IMR-90 (cell line): Measurements from ENCODE around the gene ADGRA3. TPM values are rescaled to one million over a fixed set of nuclear protein-coding genes. Genes with fewer than 3 reads are reported as not detected.

Source experiments
- ATAC-seq: fragments of 200-7000 bp; cut with Tn5 transposase; 2 replicates; pipeline ENCODE4 v1.9.1; 2020; ENCODE audit warnings: low read depth, mild to moderate bottlenecking, moderate library complexity
- BruUV-seq: library from RNA; stranded (reverse); fragments of 400-500 nt; replicated peaks from 2 replicates; lab custom pipeline; 2021; lab: Mats Ljungman, UMichigan
- CTCF ChIA-PET: fragments of 300-600 bp; formaldehyde crosslinking; extraction: SDS; loops from one replicate; lab custom pipeline; 2021; ENCODE audit warnings: antibody characterized with exemption; lab: Yijun Ruan, JAX
- POLR2A ChIA-PET: fragments of 300-600 bp; sonication (Branson Sonifier 250); formaldehyde crosslinking; loops from one replicate; lab custom pipeline; 2022; ENCODE audit warnings: antibody characterized with exemption; ENCODE audit not compliant: unreplicated experiment; lab: Charles Lee
- DNase-seq: peaks from one replicate; pipeline ENCODE4 v3.0.0; 2013
- H2AFZ ChIP-seq: replicated peaks from 2 replicates; pipeline ENCODE3; 2013; ENCODE audit warnings: low read length, mild to moderate bottlenecking; ENCODE audit not compliant: poor library complexity
- H2AK5ac ChIP-seq: 2 replicates; pipeline ENCODE4 v1.6.1; 2013; ENCODE audit warnings: low read depth, low read length, inconsistent platforms
- H2AK9ac ChIP-seq: replicated peaks from 2 replicates; pipeline ENCODE3; 2013; ENCODE audit warnings: mild to moderate bottlenecking, low read depth, low read length, moderate library complexity; ENCODE audit not compliant: poor library complexity
- H2BK120ac ChIP-seq: 2 replicates; pipeline ENCODE4 v1.6.1; 2013; ENCODE audit warnings: low read depth, low read length, inconsistent platforms
- H2BK15ac ChIP-seq: 3 replicates; pipeline ENCODE4 v1.6.1; 2013; ENCODE audit warnings: low read depth, low read length, inconsistent platforms
- H2BK20ac ChIP-seq: 2 replicates; pipeline ENCODE4 v1.6.1; 2013; ENCODE audit warnings: low read depth, mild to moderate bottlenecking, inconsistent platforms, low read length, moderate library complexity
- H2BK5ac ChIP-seq: 2 replicates; pipeline ENCODE4 v1.6.1; 2013; ENCODE audit warnings: mild to moderate bottlenecking, low read depth, low read length, inconsistent platforms; ENCODE audit not compliant: poor library complexity, severe bottlenecking
- H3K14ac ChIP-seq: replicated peaks from 2 replicates; pipeline ENCODE4 v1.6.1; 2013; ENCODE audit warnings: low read depth, low read length, inconsistent platforms
- H3K18ac ChIP-seq: 2 replicates; pipeline ENCODE4 v1.6.1; 2013; ENCODE audit warnings: low read depth, low read length, control low read depth
- H3K23ac ChIP-seq: 2 replicates; pipeline ENCODE4 v1.6.1; 2013; ENCODE audit warnings: low read depth, low read length, inconsistent platforms
- H3K27ac ChIP-seq: 2 replicates; pipeline ENCODE4 v1.5.1; 2013; ENCODE audit warnings: mild to moderate bottlenecking, control low read depth, low read length; ENCODE audit not compliant: insufficient read depth
- H3K27me3 ChIP-seq: 2 replicates; pipeline ENCODE4 v1.6.1; 2013; ENCODE audit warnings: low read length; ENCODE audit not compliant: control insufficient read depth, insufficient read depth
- H3K36me3 ChIP-seq: 2 replicates; pipeline ENCODE4 v1.6.1; 2013; ENCODE audit warnings: low read length, mixed read lengths; ENCODE audit not compliant: control insufficient read depth, insufficient read depth
- H3K4ac ChIP-seq: 2 replicates; pipeline ENCODE4 v1.6.1; 2013; ENCODE audit warnings: low read depth, low read length, inconsistent platforms
- H3K4me1 ChIP-seq: 2 replicates; pipeline ENCODE4 v1.6.1; 2013; ENCODE audit warnings: low read length, mixed read lengths; ENCODE audit not compliant: control insufficient read depth, insufficient read depth
- H3K4me2 ChIP-seq: 2 replicates; pipeline ENCODE4 v1.6.1; 2013; ENCODE audit warnings: low read depth, mild to moderate bottlenecking, control low read depth, low read length, moderate library complexity
- H3K4me3 ChIP-seq: 2 replicates; pipeline ENCODE4 v1.5.1; 2013; ENCODE audit warnings: low read depth, mild to moderate bottlenecking, control low read depth, low read length, moderate library complexity; ENCODE audit not compliant: insufficient read depth
- H3K56ac ChIP-seq: 2 replicates; pipeline ENCODE4 v1.6.1; 2013; ENCODE audit warnings: low read length, inconsistent platforms; ENCODE audit not compliant: insufficient read depth; ENCODE audit errors: extremely low read depth
- H3K79me1 ChIP-seq, 2 experiments: 2 replicates each; pipeline ENCODE4 v1.6.1; 2013; ENCODE audit warnings: low read length in 2 of 2, inconsistent platforms in 1 of 2, low read depth in 1 of 2
- H3K9ac ChIP-seq: 2 replicates; pipeline ENCODE4 v1.6.1; 2013; ENCODE audit warnings: low read depth, low read length, control low read depth
- H3K9me1 ChIP-seq: 2 replicates; pipeline ENCODE4 v1.6.1; 2013; ENCODE audit warnings: low read length, inconsistent platforms; ENCODE audit not compliant: insufficient read depth
- H3K9me3 ChIP-seq: 2 replicates; pipeline ENCODE4 v1.6.1; 2013; ENCODE audit warnings: low read length; ENCODE audit not compliant: control insufficient read depth, insufficient read depth
- H4K20me1 ChIP-seq: 2 replicates; pipeline ENCODE4 v1.6.1; 2013; ENCODE audit warnings: low read length, inconsistent platforms; ENCODE audit not compliant: insufficient read depth
- H4K5ac ChIP-seq: 2 replicates; pipeline ENCODE4 v1.6.1; 2013; ENCODE audit warnings: mild to moderate bottlenecking, low read depth, low read length, control low read depth
- H4K8ac ChIP-seq, 2 experiments: 2 replicates each; pipeline ENCODE4 v1.6.1; 2013; ENCODE audit warnings: low read depth in 2 of 2, low read length in 2 of 2, control low read depth in 1 of 2, inconsistent platforms in 1 of 2
- H4K91ac ChIP-seq: 2 replicates; pipeline ENCODE4 v1.6.1; 2013; ENCODE audit warnings: low read depth, low read length, inconsistent platforms; ENCODE audit not compliant: insufficient read depth
- BHLHE40 ChIP-seq: fragments of 150-350 bp; IDR thresholded peaks from 2 replicates; pipeline ENCODE4 v1.6.1; 2016; ENCODE audit warnings: mild to moderate bottlenecking, low read depth, low read length
- CEBPB ChIP-seq: IDR thresholded peaks from 2 replicates; pipeline ENCODE4 v1.6.1; 2012; ENCODE audit warnings: low read depth, low read length, improper control_type of control experiment
- MXI1 ChIP-seq: IDR thresholded peaks from 2 replicates; pipeline ENCODE4 v1.6.1; 2012; ENCODE audit warnings: low read depth, mild to moderate bottlenecking, low read length, moderate library complexity, borderline replicate concordance
- NFE2L2 ChIP-seq: fragments of 150-350 bp; IDR thresholded peaks from 2 replicates; pipeline ENCODE4 v1.6.1; 2016; ENCODE audit warnings: low read depth, mild to moderate bottlenecking, low read length
- WGBS, 2 experiments: methylation state at CpG; one replicate each; pipeline versions ENCODE4 v1.1.5 to v1.1.7; 2013; ENCODE audit warnings: missing lambda C conversion rate in 2 of 2; ENCODE audit not compliant: insufficient read length in 1 of 2; ENCODE audit errors: extremely low coverage in 2 of 2; 5-methylcytosine and 5-hydroxymethylcytosine counted together
- dilution Hi-C: fragments of 300-500 bp; cut with HindIII; formaldehyde crosslinking; loops from one replicate; pipeline ENCODE4 v1.14.3; 2018; ENCODE audit warnings: low sequenced_read_pairs; ENCODE audit not compliant: unreplicated experiment
- in situ Hi-C: fragments of 300-500 bp; cut with MboI; formaldehyde crosslinking; loops from 3 replicates; pipeline ENCODE4 v1.14.3; 2019; ENCODE audit warnings: low sequenced_read_pairs, inconsistent platforms, mixed read lengths
- intact Hi-C: fragments of 100-400 bp; cut with micrococcal nuclease; formaldehyde crosslinking; loops from 2 replicates; pipeline ENCODE4 v1.10.0; 2022
- polyA plus RNA-seq, 3 experiments: library from polyadenylated mRNA; depleted of rRNA; stranded (reverse); fragments of >200 nt; gene quantifications; 2 replicates each; pipeline ENCODE4 v1.2.3, GENCODE V29; 2012; ENCODE audit warnings: low replicate concordance in 1 of 3
- total RNA-seq: library from RNA; depleted of rRNA; stranded (reverse); fragments of >200 nt; gene quantifications from 2 replicates; pipeline ENCODE4 v1.2.3, GENCODE V29; 2012

Gene ADGRA3
- total and polyA plus RNA-seq, 2 of the 4 experiments (the other 2 are of a cell fraction) = 20.1 to 28.0 TPM

- Histone ChIP-seq H3K4me2 (no peak overlapping the region), H4K20me1 (no peaks in the 10 kb centered on the region), H2BK15ac (no peak overlapping the region), H2AK5ac (no peak overlapping the region), H3K14ac (no peak overlapping the region), H3K9me3 (no peaks in the 10 kb centered on the region), H3K18ac (no peak overlapping the region), H2AFZ (no peak overlapping the region), H3K4me1 (no peaks in the 10 kb centered on the region), H3K27me3 (no peaks in the 10 kb centered on the region), H2BK120ac (no peak overlapping the region), H3K56ac (no peak overlapping the region), H4K91ac (no peak overlapping the region), H4K5ac (no peak overlapping the region), H3K9me1 (no peaks in the 10 kb centered on the region), H3K23ac (no peak overlapping the region), H4K8ac (no peak overlapping the region), H3K4ac (no peak overlapping the region), H2AK9ac (no peak overlapping the region), H3K9ac (no peak overlapping the region), H3K36me3 (0 out of 2 replicates have a peak, but pooled peaks cover 3% of the 10 kb centered on the region), H3K79me1 (no peaks in the 10 kb centered on the region; a peak in 1 of 4 replicates), H3K27ac (no peak overlapping the region), H3K4me3 (no peak overlapping the region), H2BK20ac (no peak overlapping the region), H2BK5ac (no peak overlapping the region)
- POLR2A ChIA-PET = no interaction called here
- no TSS peak for BruUV-seq
- in situ Hi-C loops = no loop called here
- DNase-seq (no peak), ATAC-seq (no peak)
- WGBS, 2 experiments = no CpG with 5 or more reads among the region's 2 CpGs
- dilution Hi-C loops = no loop called here
- intact Hi-C loops = no loop called here
- TF ChIP-seq CEBPB (no peak), MXI1 (no peak), NFE2L2 (no peak), BHLHE40 (no peak)
- CTCF ChIA-PET = interaction anchor here (1.2 to 1.8 kb wide), 5 partner anchors 10 to 25 kb away, joined by 3 to 7 read pairs (median 6); no protein-coding TSS in a partner anchor
Measured at GRCh38 chr4:22435652-22436051, 80.2 kb downstream of the ADGRA3 start.
